AG04450 (cell line): ENCODE data around the gene HTR5A. TPM values are rescaled to one million over a fixed set of nuclear protein-coding genes. Genes with fewer than 3 reads are reported as not detected.

Experiments
- CTCF ChIA-PET: fragments of 300-600, 350-600 bp; formaldehyde crosslinking; extraction: SDS; loops from one replicate; lab custom pipeline; 2022; ENCODE audit warnings: antibody characterized with exemption, inconsistent platforms; lab: Charles Lee
- POLR2A ChIA-PET: fragments of 350-600 bp; formaldehyde crosslinking; extraction: SDS; loops from one replicate; lab custom pipeline; 2021; ENCODE audit warnings: antibody characterized with exemption, inconsistent platforms; lab: Yijun Ruan, JAX
- DNase-seq: peaks from one replicate; pipeline ENCODE4 v3.0.0-alpha.2; 2011; ENCODE audit warnings: low read depth, low spot score
- H3K27ac ChIP-seq: one replicate; pipeline ENCODE4 v1.5.1; 2012; ENCODE audit warnings: low read depth, low read length, control low read depth
- H3K27me3 ChIP-seq: one replicate; pipeline ENCODE4 v1.6.0; 2012; ENCODE audit warnings: low read length; ENCODE audit not compliant: control insufficient read depth, insufficient read depth
- H3K4me3 ChIP-seq: 2 replicates; pipeline ENCODE4 v1.5.1; 2011; ENCODE audit warnings: mild to moderate bottlenecking, low read depth, low read length, control low read depth
- H3K9me3 ChIP-seq: 2 replicates; pipeline ENCODE4 v1.5.1; 2012; ENCODE audit warnings: low read length; ENCODE audit not compliant: control insufficient read depth, insufficient read depth
- polyA plus RNA-seq: library from polyadenylated mRNA; depleted of rRNA; stranded (reverse); fragments of >200 nt; gene quantifications from 2 replicates; pipeline ENCODE4 v1.2.3, GENCODE V29; 2011
- TF ChIP-seq, protein P1 (sequence below): IDR thresholded peaks from 2 replicates; pipeline ENCODE4 v1.5.1; 2011; ENCODE audit warnings: low read depth, low read length, control low read depth, inconsistent platforms

Gene HTR5A
- polyA plus RNA-seq, 1 experiment: not detected

- no peaks in the 10 kb centered on the region; the same call in 1 of the 2 replicates for H3K9me3 ChIP-seq
- no peak overlapping the region for H3K27ac ChIP-seq
- TF ChIP-seq, protein P1, sequence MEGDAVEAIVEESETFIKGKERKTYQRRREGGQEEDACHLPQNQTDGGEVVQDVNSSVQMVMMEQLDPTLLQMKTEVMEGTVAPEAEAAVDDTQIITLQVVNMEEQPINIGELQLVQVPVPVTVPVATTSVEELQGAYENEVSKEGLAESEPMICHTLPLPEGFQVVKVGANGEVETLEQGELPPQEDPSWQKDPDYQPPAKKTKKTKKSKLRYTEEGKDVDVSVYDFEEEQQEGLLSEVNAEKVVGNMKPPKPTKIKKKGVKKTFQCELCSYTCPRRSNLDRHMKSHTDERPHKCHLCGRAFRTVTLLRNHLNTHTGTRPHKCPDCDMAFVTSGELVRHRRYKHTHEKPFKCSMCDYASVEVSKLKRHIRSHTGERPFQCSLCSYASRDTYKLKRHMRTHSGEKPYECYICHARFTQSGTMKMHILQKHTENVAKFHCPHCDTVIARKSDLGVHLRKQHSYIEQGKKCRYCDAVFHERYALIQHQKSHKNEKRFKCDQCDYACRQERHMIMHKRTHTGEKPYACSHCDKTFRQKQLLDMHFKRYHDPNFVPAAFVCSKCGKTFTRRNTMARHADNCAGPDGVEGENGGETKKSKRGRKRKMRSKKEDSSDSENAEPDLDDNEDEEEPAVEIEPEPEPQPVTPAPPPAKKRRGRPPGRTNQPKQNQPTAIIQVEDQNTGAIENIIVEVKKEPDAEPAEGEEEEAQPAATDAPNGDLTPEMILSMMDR: no peak
- H3K27me3 ChIP-seq: no peaks in the 10 kb centered on the region
- no peak for DNase-seq
- ChIA-PET POLR2A (no interaction called here), CTCF (no interaction called here)
- no peak overlapping the region for H3K4me3 ChIP-seq
These were observed 13.9 kb downstream of the HTR5A start for GRCh38 chr7:155084021-155084420.

DNA sequence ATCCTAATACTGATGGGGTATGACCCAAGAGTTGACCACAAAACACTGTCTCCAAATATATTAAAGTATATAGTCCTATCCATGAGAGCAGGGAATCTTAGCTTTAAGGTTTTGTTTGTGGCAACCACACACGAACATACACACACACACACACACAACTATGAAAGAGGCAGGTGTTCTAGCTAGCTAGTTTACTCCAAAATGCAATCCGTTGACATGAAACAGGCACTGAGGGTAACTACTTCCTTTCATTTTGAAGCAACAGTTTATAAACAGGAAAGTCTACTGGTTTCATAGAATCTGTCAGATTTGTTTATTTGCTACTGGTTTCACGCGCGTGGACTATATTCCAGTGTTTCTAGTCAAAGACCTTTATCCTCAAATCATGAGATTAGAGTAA, 14.8 kb downstream of the HTR5A start:
- H3K27me3 ChIP-seq: no peaks in the 10 kb centered on the region
- no peaks in the 10 kb centered on the region; the same call in 1 of the 2 replicates for H3K9me3 ChIP-seq
- POLR2A ChIA-PET: no interaction called here
- TF ChIP-seq, protein P1: no peak
- CTCF ChIA-PET: no interaction called here
- no peak for DNase-seq
- H3K4me3 ChIP-seq: no peak overlapping the region
- no peak overlapping the region for H3K27ac ChIP-seq

DNA sequence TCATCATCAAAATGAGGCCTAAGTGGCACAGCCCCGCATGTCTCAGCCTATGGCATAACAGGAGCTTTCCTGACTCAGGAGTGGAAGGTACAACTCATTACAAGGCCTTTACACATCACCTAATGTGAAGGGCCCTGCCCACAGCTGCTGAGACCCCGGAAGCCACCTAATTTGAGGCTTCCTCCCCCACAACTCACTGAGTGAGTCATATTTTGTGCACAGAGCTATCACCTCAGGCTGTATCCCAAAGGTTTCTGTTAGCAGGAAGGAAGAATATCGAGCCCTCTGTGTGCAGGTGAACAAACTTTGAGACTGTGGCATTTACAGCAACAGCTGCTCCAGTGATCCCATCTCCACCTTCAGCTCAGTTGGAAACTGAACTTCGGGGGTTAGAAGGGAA, 20.6 kb downstream of the HTR5A start:
- Histone ChIP-seq H3K9me3 (no peaks in the 10 kb centered on the region), H3K27ac (no peak overlapping the region), H3K27me3 (no peaks in the 10 kb centered on the region), H3K4me3 (no peak overlapping the region)
- CTCF ChIA-PET: no interaction called here
- no peak for DNase-seq
- TF ChIP-seq, protein P1: no peak
- POLR2A ChIA-PET: no interaction called here

DNA sequence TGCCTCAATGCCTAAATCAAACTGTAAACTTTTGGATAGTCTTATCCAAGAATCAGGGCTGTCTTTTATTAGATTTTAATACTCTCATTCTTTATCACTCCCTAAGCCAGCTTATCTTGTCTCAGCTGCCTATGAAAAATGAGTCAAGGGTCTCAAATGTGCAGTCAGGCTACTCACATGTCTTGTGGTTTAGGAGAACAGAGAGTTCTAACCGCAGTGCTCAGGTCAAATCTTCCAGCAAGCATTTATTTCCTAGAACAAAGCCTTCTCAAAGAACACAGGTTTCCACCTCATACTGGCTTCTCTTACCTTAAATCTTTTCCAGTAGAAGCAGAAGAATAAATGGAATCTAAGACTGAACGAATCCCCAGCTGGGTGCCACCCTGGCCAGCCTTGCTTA, 23.5 kb downstream of the HTR5A start:
- DNase-seq: no peak
- Histone ChIP-seq H3K27me3 (no peaks in the 10 kb centered on the region), H3K4me3 (no peak overlapping the region), H3K27ac (no peak overlapping the region), H3K9me3 (no peaks in the 10 kb centered on the region; the same call in 1 of the 2 replicates)
- POLR2A ChIA-PET: no interaction called here
- TF ChIP-seq, protein P1: no peak
- CTCF ChIA-PET: no interaction called here

GRCh38 chr7:155094636-155095135, 24.6 kb downstream of the HTR5A start:
- Histone ChIP-seq H3K9me3 (no peaks in the 10 kb centered on the region; the same call in 1 of the 2 replicates), H3K27ac (no peak overlapping the region), H3K27me3 (no peaks in the 10 kb centered on the region), H3K4me3 (no peak overlapping the region)
- ChIA-PET POLR2A (no interaction called here), CTCF (interaction anchor here (1.2 kb wide), 1 partner anchor 251 kb away, joined by 3 read pairs; no protein-coding TSS in a partner anchor)
- no peak for DNase-seq
- TF ChIP-seq, protein P1: no peak
